H1 (cell line): Measurements from ENCODE around the gene HPRT1.

Experiments used
- CEBPB ChIP-seq: IDR thresholded peaks from 2 replicates; pipeline ENCODE4 v1.6.1; 2012; ENCODE audit warnings: low read depth, low read length
- CHD1 ChIP-seq: IDR thresholded peaks from 2 replicates; pipeline ENCODE4 v1.6.1; 2012; ENCODE audit warnings: low read depth, low read length, improper control_type of control experiment
- GABPA ChIP-seq: IDR thresholded peaks from 2 replicates; pipeline ENCODE4 v1.6.1; 2011; ENCODE audit warnings: mild to moderate bottlenecking, low read length, moderate library complexity, borderline replicate concordance; ENCODE audit not compliant: insufficient read depth
- POLR2A ChIP-seq, 2 experiments: IDR thresholded peaks; 1 replicate in 1 of 2; 2 replicates in 1 of 2; pipeline ENCODE4 v1.6.1; 2011; ENCODE audit warnings: low read depth in 2 of 2, low read length in 2 of 2, mild to moderate bottlenecking in 2 of 2; ENCODE audit errors: control extremely low read depth in 1 of 2
- POLR2AphosphoS5 ChIP-seq: IDR thresholded peaks from 2 replicates; pipeline ENCODE4 v1.6.1; 2011; ENCODE audit warnings: low read depth, low read length
- RXRA ChIP-seq: IDR thresholded peaks from 2 replicates; pipeline ENCODE4 v1.6.1; 2011; ENCODE audit warnings: low read depth, mild to moderate bottlenecking, low read length, moderate library complexity; ENCODE audit not compliant: insufficient read depth
- SIN3A ChIP-seq, 2 experiments: IDR thresholded peaks in 1 of 2; conservative IDR thresholded peaks in 1 of 2; 2 replicates each; pipeline ENCODE4 v1.6.1; 2011 to 2012; ENCODE audit warnings: low read length in 2 of 2, improper control_type of control experiment in 1 of 2, low read depth in 1 of 2, mild to moderate bottlenecking in 1 of 2
- SUZ12 ChIP-seq: fragments of 200-600 bp; sonication (generic); IDR thresholded peaks from 2 replicates; pipeline ENCODE4 v1.6.1; 2012; ENCODE audit warnings: mild to moderate bottlenecking, inconsistent platforms, low read length, moderate library complexity, mixed read lengths
- TAF1 ChIP-seq: IDR thresholded peaks from 2 replicates; pipeline ENCODE4 v1.6.1; 2011; ENCODE audit warnings: mild to moderate bottlenecking, low read depth, low read length
- TF ChIP-seq, protein P1 (sequence below), 3 experiments: IDR thresholded peaks; 1 replicate in 2 of 3; 2 replicates in 1 of 3; pipeline versions ENCODE4 v1.5.1 to v1.6.1; 2011; ENCODE audit warnings: low read length in 3 of 3, mild to moderate bottlenecking in 3 of 3, inconsistent platforms in 2 of 3, low read depth in 1 of 3, moderate library complexity in 1 of 3; ENCODE audit not compliant: insufficient read depth in 1 of 3; ENCODE audit errors: control extremely low read depth in 1 of 3
- TF ChIP-seq, protein P2 (sequence below): IDR thresholded peaks from 2 replicates; pipeline ENCODE4 v1.6.1; 2012; ENCODE audit warnings: low read length, inconsistent platforms

DNA sequence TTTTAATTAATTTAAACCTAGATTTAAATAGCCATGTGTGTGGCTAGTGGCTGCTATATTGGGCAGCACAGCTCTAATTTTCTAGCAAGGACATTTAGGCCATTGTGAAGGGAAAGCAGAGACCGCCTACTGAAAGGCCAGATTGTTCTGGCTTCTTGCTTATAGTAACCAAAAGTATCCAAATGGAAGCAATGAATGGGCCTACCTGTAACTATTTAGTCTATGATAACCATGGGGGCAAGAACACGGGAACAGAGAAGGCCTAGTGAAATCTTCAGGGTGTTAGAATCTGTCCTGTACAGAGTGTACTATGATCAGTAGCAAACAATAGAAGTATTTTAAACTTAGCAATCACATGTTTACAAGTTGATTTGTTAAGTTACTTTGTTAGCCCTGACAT lies 16.5 kb upstream of the HPRT1 start:
- TF ChIP-seq, protein P1, sequence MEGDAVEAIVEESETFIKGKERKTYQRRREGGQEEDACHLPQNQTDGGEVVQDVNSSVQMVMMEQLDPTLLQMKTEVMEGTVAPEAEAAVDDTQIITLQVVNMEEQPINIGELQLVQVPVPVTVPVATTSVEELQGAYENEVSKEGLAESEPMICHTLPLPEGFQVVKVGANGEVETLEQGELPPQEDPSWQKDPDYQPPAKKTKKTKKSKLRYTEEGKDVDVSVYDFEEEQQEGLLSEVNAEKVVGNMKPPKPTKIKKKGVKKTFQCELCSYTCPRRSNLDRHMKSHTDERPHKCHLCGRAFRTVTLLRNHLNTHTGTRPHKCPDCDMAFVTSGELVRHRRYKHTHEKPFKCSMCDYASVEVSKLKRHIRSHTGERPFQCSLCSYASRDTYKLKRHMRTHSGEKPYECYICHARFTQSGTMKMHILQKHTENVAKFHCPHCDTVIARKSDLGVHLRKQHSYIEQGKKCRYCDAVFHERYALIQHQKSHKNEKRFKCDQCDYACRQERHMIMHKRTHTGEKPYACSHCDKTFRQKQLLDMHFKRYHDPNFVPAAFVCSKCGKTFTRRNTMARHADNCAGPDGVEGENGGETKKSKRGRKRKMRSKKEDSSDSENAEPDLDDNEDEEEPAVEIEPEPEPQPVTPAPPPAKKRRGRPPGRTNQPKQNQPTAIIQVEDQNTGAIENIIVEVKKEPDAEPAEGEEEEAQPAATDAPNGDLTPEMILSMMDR (IDR thresholded peaks at IDR 0.05; ENCODE audit: control extremely low read depth in 1 of 3, insufficient read depth in 1 of 3, low read depth in 1 of 3, low read length in 3 of 3) = no peak
- TF ChIP-seq POLR2AphosphoS5 = no peak
- no peak for TF ChIP-seq POLR2A (IDR thresholded peaks at IDR 0.05; ENCODE audit: control extremely low read depth in 1 of 2, low read depth in 2 of 2, low read length in 2 of 2)
- TF ChIP-seq GABPA = no peak
- TF ChIP-seq SIN3A (conservative IDR thresholded peaks at IDR 0.05 in 1 of 2, IDR thresholded peaks at IDR 0.05 in 1 of 2; ENCODE audit: low read depth in 1 of 2, low read length in 2 of 2) = no peak
- TF ChIP-seq SUZ12 = no peak
- no peak for TF ChIP-seq CEBPB
- TF ChIP-seq, protein P2, sequence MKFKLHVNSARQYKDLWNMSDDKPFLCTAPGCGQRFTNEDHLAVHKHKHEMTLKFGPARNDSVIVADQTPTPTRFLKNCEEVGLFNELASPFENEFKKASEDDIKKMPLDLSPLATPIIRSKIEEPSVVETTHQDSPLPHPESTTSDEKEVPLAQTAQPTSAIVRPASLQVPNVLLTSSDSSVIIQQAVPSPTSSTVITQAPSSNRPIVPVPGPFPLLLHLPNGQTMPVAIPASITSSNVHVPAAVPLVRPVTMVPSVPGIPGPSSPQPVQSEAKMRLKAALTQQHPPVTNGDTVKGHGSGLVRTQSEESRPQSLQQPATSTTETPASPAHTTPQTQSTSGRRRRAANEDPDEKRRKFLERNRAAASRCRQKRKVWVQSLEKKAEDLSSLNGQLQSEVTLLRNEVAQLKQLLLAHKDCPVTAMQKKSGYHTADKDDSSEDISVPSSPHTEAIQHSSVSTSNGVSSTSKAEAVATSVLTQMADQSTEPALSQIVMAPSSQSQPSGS = no peak
- TF ChIP-seq RXRA = no peak
- TF ChIP-seq TAF1 = no peak
- TF ChIP-seq CHD1 = no peak
